Activated T-cell treated with anti-CD3 and anti-CD28 coated beads, Interleukin-2, amount 50 U/mL, for 24 hours (primary cell): ENCODE data around the gene RHOA.

Experiments used
- DNase-seq: peaks from one replicate; pipeline ENCODE4 v3.0.0-alpha.2; 2020
- H3K27ac Mint-ChIP-seq: 2 replicates; pipeline ENCODE4 v1.8.0; 2020; ENCODE audit warnings: mild to moderate bottlenecking, mixed read lengths
- H3K27me3 Mint-ChIP-seq: 2 replicates; pipeline ENCODE4 v1.8.0; 2020; ENCODE audit warnings: mixed read lengths
- H3K36me3 Mint-ChIP-seq: 2 replicates; pipeline ENCODE4 v1.8.0; 2020; ENCODE audit warnings: low read depth, mixed read lengths
- H3K4me1 Mint-ChIP-seq: 2 replicates; pipeline ENCODE4 v1.8.0; 2020; ENCODE audit warnings: low read depth, mixed read lengths
- H3K4me3 Mint-ChIP-seq: 2 replicates; pipeline ENCODE4 v1.8.0; 2020; ENCODE audit warnings: mild to moderate bottlenecking, moderate library complexity, mixed read lengths
- H3K9me3 Mint-ChIP-seq: 2 replicates; pipeline ENCODE4 v1.8.0; 2020; ENCODE audit warnings: mixed read lengths

The RHOA gene

GRCh38 chr3:49411968-49412631 lies at the start of gene RHOA, which contains the start of gene TCTA:
RHOA (minus strand) TSS chr3:49411976; CDS start chr3:49375589, 36,387 bp downstream.
TCTA (plus strand) TSS chr3:49412423; CDS start chr3:49412427, 4 bp downstream.
- Mint-ChIP-seq H3K4me1 (peaks cover 67% of the 10 kb centered on the region), H3K4me3 (peak within 1 kb of the TSS; percentile 92), H3K36me3 (peaks cover 73% of the 10 kb centered on the region), H3K27ac (peak within 1 kb of the TSS; percentile 96), H3K9me3 (no peaks in the 10 kb centered on the region), H3K27me3 (no peaks in the 10 kb centered on the region)
- DNase-seq, result peak; percentile 98

- Mint-ChIP-seq H3K36me3 (no peaks in the 10 kb centered on the region), H3K9me3 (no peaks in the 10 kb centered on the region), H3K4me3 (no peak overlapping the region), H3K4me1 (no peaks in the 10 kb centered on the region), H3K27ac (no peak overlapping the region), H3K27me3 (no peaks in the 10 kb centered on the region)
- no peak for DNase-seq
Observed at GRCh38 chr3:49460956-49461355, 49.2 kb upstream of the RHOA start.

- H3K4me3 Mint-ChIP-seq, result no peak overlapping the region
- no peak for DNase-seq
- no peak overlapping the region for H3K27ac Mint-ChIP-seq
- no peaks in the 10 kb centered on the region for H3K9me3 Mint-ChIP-seq
- no peaks in the 10 kb centered on the region for H3K27me3 Mint-ChIP-seq
- no peaks in the 10 kb centered on the region for H3K4me1 Mint-ChIP-seq
- no peaks in the 10 kb centered on the region for H3K36me3 Mint-ChIP-seq
Observed at GRCh38 chr3:49460188-49460890, 48.6 kb upstream of the RHOA start.

- Mint-ChIP-seq H3K36me3 (no peaks in the 10 kb centered on the region), H3K4me3 (no peak overlapping the region), H3K9me3 (no peaks in the 10 kb centered on the region), H3K4me1 (no peaks in the 10 kb centered on the region), H3K27me3 (no peaks in the 10 kb centered on the region), H3K27ac (no peak overlapping the region)
- DNase-seq, result no peak
Observed at GRCh38 chr3:49456466-49456865, 44.7 kb upstream of the RHOA start.

- H3K4me3 Mint-ChIP-seq, result no peak overlapping the region
- no peak for DNase-seq
- H3K27ac Mint-ChIP-seq, result no peak overlapping the region
- no peaks in the 10 kb centered on the region for H3K4me1 Mint-ChIP-seq
- no peaks in the 10 kb centered on the region for H3K9me3 Mint-ChIP-seq
- H3K36me3 Mint-ChIP-seq, result no peaks in the 10 kb centered on the region
- H3K27me3 Mint-ChIP-seq, result no peaks in the 10 kb centered on the region
Observed at GRCh38 chr3:49454898-49455681, 43.3 kb upstream of the RHOA start.

- H3K36me3 Mint-ChIP-seq, result no peaks in the 10 kb centered on the region
- H3K4me3 Mint-ChIP-seq, result no peak overlapping the region
- no peak for DNase-seq
- no peak overlapping the region for H3K27ac Mint-ChIP-seq
- no peaks in the 10 kb centered on the region for H3K9me3 Mint-ChIP-seq
- no peaks in the 10 kb centered on the region for H3K4me1 Mint-ChIP-seq
- H3K27me3 Mint-ChIP-seq, result no peaks in the 10 kb centered on the region
Observed at GRCh38 chr3:49454458-49454857, 42.7 kb upstream of the RHOA start.

GRCh38 chr3:49453621-49454020 lies 41.8 kb upstream of the RHOA start:
- DNase-seq, result no peak
- Mint-ChIP-seq H3K9me3 (no peaks in the 10 kb centered on the region), H3K36me3 (no peaks in the 10 kb centered on the region), H3K4me1 (peaks cover 4% of the 10 kb centered on the region), H3K27me3 (no peaks in the 10 kb centered on the region), H3K4me3 (no peak overlapping the region), H3K27ac (no peak overlapping the region)

GRCh38 chr3:49445391-49445790 lies 33.6 kb upstream of the RHOA start:
- peaks cover 12% of the 10 kb centered on the region for H3K4me1 Mint-ChIP-seq
- no peak overlapping the region for H3K4me3 Mint-ChIP-seq
- H3K36me3 Mint-ChIP-seq, result no peaks in the 10 kb centered on the region
- no peaks in the 10 kb centered on the region for H3K9me3 Mint-ChIP-seq
- no peak for DNase-seq
- no peaks in the 10 kb centered on the region for H3K27me3 Mint-ChIP-seq
- no peak overlapping the region for H3K27ac Mint-ChIP-seq

- no peaks in the 10 kb centered on the region for H3K27me3 Mint-ChIP-seq
- no peaks in the 10 kb centered on the region for H3K9me3 Mint-ChIP-seq
- peaks cover 3% of the 10 kb centered on the region for H3K4me1 Mint-ChIP-seq
- no peaks in the 10 kb centered on the region for H3K36me3 Mint-ChIP-seq
- no peak overlapping the region for H3K27ac Mint-ChIP-seq
- no peak for DNase-seq
- H3K4me3 Mint-ChIP-seq, result no peak overlapping the region
Observed at GRCh38 chr3:49434731-49435130, 23.0 kb upstream of the RHOA start.

- H3K27ac Mint-ChIP-seq, result peak overlapping the region; percentile 95
- peaks cover 27% of the 10 kb centered on the region for H3K4me1 Mint-ChIP-seq
- H3K36me3 Mint-ChIP-seq, result peaks cover 21% of the 10 kb centered on the region
- H3K27me3 Mint-ChIP-seq, result no peaks in the 10 kb centered on the region
- DNase-seq, result no peak
- H3K9me3 Mint-ChIP-seq, result no peaks in the 10 kb centered on the region
- peak overlapping the region; percentile 87 for H3K4me3 Mint-ChIP-seq
Observed at GRCh38 chr3:49428752-49429080, 16.9 kb upstream of the RHOA start.

- H3K4me3 Mint-ChIP-seq, result peak overlapping the region; percentile 87
- peak overlapping the region; percentile 77 for H3K27ac Mint-ChIP-seq
- no peaks in the 10 kb centered on the region for H3K9me3 Mint-ChIP-seq
- no peak for DNase-seq
- H3K4me1 Mint-ChIP-seq, result peaks cover 33% of the 10 kb centered on the region
- no peaks in the 10 kb centered on the region for H3K27me3 Mint-ChIP-seq
- H3K36me3 Mint-ChIP-seq, result peaks cover 24% of the 10 kb centered on the region
Observed at GRCh38 chr3:49427586-49427985, 15.8 kb upstream of the RHOA start.

- Mint-ChIP-seq H3K27me3 (no peaks in the 10 kb centered on the region), H3K27ac (no peak overlapping the region), H3K4me1 (peaks cover 52% of the 10 kb centered on the region), H3K9me3 (no peaks in the 10 kb centered on the region), H3K4me3 (no peak overlapping the region), H3K36me3 (peaks cover 33% of the 10 kb centered on the region)
- DNase-seq, result no peak
Observed at GRCh38 chr3:49424816-49425215, 13.0 kb upstream of the RHOA start.

- H3K9me3 Mint-ChIP-seq, result no peaks in the 10 kb centered on the region
- H3K4me1 Mint-ChIP-seq, result peaks cover 44% of the 10 kb centered on the region
- peaks cover 38% of the 10 kb centered on the region for H3K36me3 Mint-ChIP-seq
- no peaks in the 10 kb centered on the region for H3K27me3 Mint-ChIP-seq
- H3K4me3 Mint-ChIP-seq, result no peak within 1 kb of the TSS
- H3K27ac Mint-ChIP-seq, result peak within 1 kb of the TSS; percentile 85
- DNase-seq, result no peak
Observed at GRCh38 chr3:49422379-49423248, 10.8 kb upstream of the RHOA start, which contains the start of gene AMT. AMT (minus strand) TSS chr3:49422473; CDS start chr3:49422450, 23 bp downstream.

GRCh38 chr3:49421890-49422378 lies 10.2 kb upstream of the RHOA start:
- no peak for DNase-seq
- H3K27me3 Mint-ChIP-seq, result no peaks in the 10 kb centered on the region
- peaks cover 51% of the 10 kb centered on the region for H3K4me1 Mint-ChIP-seq
- peak overlapping the region; percentile 85 for H3K27ac Mint-ChIP-seq
- peaks cover 44% of the 10 kb centered on the region for H3K36me3 Mint-ChIP-seq
- no peaks in the 10 kb centered on the region for H3K9me3 Mint-ChIP-seq
- H3K4me3 Mint-ChIP-seq, result no peak overlapping the region
